GM12891 (cell line): Measurements from ENCODE around the gene UBE3B.

Experiments used
- DNase-seq: peaks from one replicate; pipeline ENCODE4 v3.0.0; 2011; ENCODE audit warnings: low spot score; ENCODE audit not compliant: insufficient read length
- FAIRE-seq: peaks from 2 replicates; lab custom pipeline; 2011; peaks lifted over from hg19 to GRCh38; lab: Jason Lieb, UNC
- PAX5 ChIP-seq: IDR thresholded peaks from 2 replicates; pipeline ENCODE4 v1.6.1; 2011; ENCODE audit warnings: low read length, moderate library complexity, mild to moderate bottlenecking; ENCODE audit not compliant: insufficient read depth, severe bottlenecking
- POLR2A ChIP-seq: IDR thresholded peaks from 2 replicates; pipeline ENCODE4 v1.6.1; 2011; ENCODE audit warnings: low read depth, low read length, control low read depth
- POLR2AphosphoS5 ChIP-seq: IDR thresholded peaks from 2 replicates; pipeline ENCODE4 v1.6.1; 2011; ENCODE audit warnings: low read depth, low read length, control low read depth
- POU2F2 ChIP-seq: IDR thresholded peaks from 2 replicates; pipeline ENCODE4 v1.6.1; 2011; ENCODE audit warnings: low read depth, mild to moderate bottlenecking, control low read depth, low read length, moderate library complexity
- SPI1 ChIP-seq: IDR thresholded peaks from 2 replicates; pipeline ENCODE4 v1.6.1; 2011; ENCODE audit warnings: low read depth, low read length, control low read depth
- TAF1 ChIP-seq: IDR thresholded peaks from 2 replicates; pipeline ENCODE4 v1.6.1; 2011; ENCODE audit warnings: low read depth, low read length, control low read depth

UBE3B gene

GRCh38 chr12:109449845-109450532 is 27.4 kb upstream of the UBE3B start:
- no peak for DNase-seq
- no peak for TF ChIP-seq TAF1
- TF ChIP-seq SPI1, result no peak
- no peak for TF ChIP-seq POLR2A
- TF ChIP-seq POU2F2, result no peak
- no peak for TF ChIP-seq PAX5
- no peak for TF ChIP-seq POLR2AphosphoS5
- no peak for FAIRE-seq

- FAIRE-seq, result no peak
- TF ChIP-seq SPI1 (no peak), POLR2A (no peak), PAX5 (no peak), POLR2AphosphoS5 (no peak), TAF1 (no peak), POU2F2 (no peak)
- no peak for DNase-seq
Observed at GRCh38 chr12:109450980-109451379, 26.5 kb upstream of the UBE3B start.

- no peak for TF ChIP-seq POLR2A
- TF ChIP-seq POLR2AphosphoS5, result no peak
- TF ChIP-seq PAX5, result no peak
- TF ChIP-seq POU2F2, result no peak
- no peak for TF ChIP-seq TAF1
- TF ChIP-seq SPI1, result no peak
- DNase-seq, result no peak
- FAIRE-seq, result no peak
Observed at GRCh38 chr12:109451400-109451799, 26.0 kb upstream of the UBE3B start.

- FAIRE-seq (no peak), DNase-seq (no peak)
- TF ChIP-seq POLR2A (no peak), POLR2AphosphoS5 (no peak), SPI1 (no peak), TAF1 (no peak), PAX5 (no peak), POU2F2 (no peak)
Observed at GRCh38 chr12:109452489-109452888, 24.9 kb upstream of the UBE3B start.

- FAIRE-seq, result no peak
- no peak for DNase-seq
- TF ChIP-seq SPI1 (no peak), POU2F2 (no peak), TAF1 (no peak), PAX5 (no peak), POLR2A (no peak), POLR2AphosphoS5 (no peak)
Observed at GRCh38 chr12:109455706-109456105, 21.7 kb upstream of the UBE3B start.

GRCh38 chr12:109458086-109458485 is 19.3 kb upstream of the UBE3B start:
- DNase-seq (no peak), FAIRE-seq (no peak)
- TF ChIP-seq POLR2AphosphoS5 (no peak), PAX5 (no peak), TAF1 (no peak)

- FAIRE-seq, result no peak
Observed at GRCh38 chr12:109458771-109459208, 18.6 kb upstream of the UBE3B start.

GRCh38 chr12:109459247-109459646 is 18.2 kb upstream of the UBE3B start:
- TF ChIP-seq TAF1 (no peak), POU2F2 (no peak), POLR2A (no peak), POLR2AphosphoS5 (no peak), SPI1 (no peak), PAX5 (no peak)
- DNase-seq, result no peak
- no peak for FAIRE-seq

More at GRCh38 chr12:109458771-109459208, 18.6 kb upstream of the UBE3B start:
- TF ChIP-seq SPI1 (no peak), PAX5 (no peak), POU2F2 (no peak), POLR2AphosphoS5 (no peak), POLR2A (no peak), TAF1 (no peak)
- no peak for DNase-seq

- no peak for TF ChIP-seq TAF1
- TF ChIP-seq SPI1, result no peak
- TF ChIP-seq PAX5, result no peak
- TF ChIP-seq POLR2A, result no peak
- TF ChIP-seq POU2F2, result no peak
- TF ChIP-seq POLR2AphosphoS5, result no peak
- no peak for DNase-seq
- no peak for FAIRE-seq
Observed at GRCh38 chr12:109460538-109460937, 16.9 kb upstream of the UBE3B start.
